HCT116 (cell line): Measurements from ENCODE around the gene HARS2. TPM values are rescaled to one million over a fixed set of nuclear protein-coding genes. Genes with fewer than 3 reads are reported as not detected.
A peak's percentile ranks its signal among the peaks of the same experiment; 100 is the strongest.

Source experiments
- ATAC-seq: fragments of 200-7000 bp; cut with Tn5 transposase; 2 replicates; pipeline ENCODE4 v1.9.1; 2020; ENCODE audit warnings: mild to moderate bottlenecking, moderate library complexity
- BruUV-seq: library from RNA; stranded (reverse); fragments of 400-500 nt; replicated peaks from 2 replicates; lab custom pipeline; 2021; lab: Mats Ljungman, UMichigan
- CTCF ChIA-PET: fragments of 300-600 bp; sonication (Branson Sonifier 250); formaldehyde crosslinking; loops from one replicate; lab custom pipeline; 2021; ENCODE audit warnings: antibody characterized with exemption; lab: Charles Lee
- POLR2A ChIA-PET: fragments of 300-600, 350-600 bp; sonication (Branson Sonifier 250); formaldehyde crosslinking; loops from one replicate; lab custom pipeline; 2021; ENCODE audit warnings: antibody characterized with exemption; lab: Charles Lee
- RAD21 ChIA-PET, 2 experiments: fragments of 300-600 bp; sonication (Branson Sonifier 250); formaldehyde crosslinking; loops; one replicate each; lab custom pipeline; 2023; ENCODE audit warnings: low total read pairs in 2 of 2; ENCODE audit not compliant: uncharacterized antibody in 2 of 2, unreplicated experiment in 2 of 2, low non-redundant PET in 1 of 2; lab: Charles Lee
- DNase-seq: peaks from one replicate; pipeline ENCODE4 v3.0.0-alpha.2; 2010; ENCODE audit warnings: low read depth, low spot score
- H2AFZ ChIP-seq: fragments of 200-600 bp; shearing (Covaris generic), sonication (generic); 2 replicates; pipeline ENCODE4 v1.6.1; 2017; ENCODE audit warnings: low read depth, mixed run types, mixed read lengths, antibody characterized with exemption, low read length; ENCODE audit not compliant: poor library complexity, severe bottlenecking
- H3K27ac ChIP-seq: 2 replicates; pipeline ENCODE4 v1.5.1; 2012; ENCODE audit warnings: low read depth, low read length
- H3K27me3 ChIP-seq: fragments of 200-600 bp; sonication (generic); 2 replicates; pipeline ENCODE4 v1.6.1; 2016; ENCODE audit warnings: mixed run types, low read length, mixed read lengths; ENCODE audit not compliant: insufficient read depth
- H3K36me3 ChIP-seq, 2 experiments: fragments of 200-500 bp in 1 of 2; fragments of 200-600 bp in 1 of 2; sonication (Bioruptor generic) in 1 of 2; sonication (generic) in 1 of 2; 2 replicates each; pipeline versions ENCODE4 v1.5.1 to v1.6.1; 2014 to 2016; ENCODE audit warnings: low read length in 2 of 2, inconsistent platforms in 1 of 2, mixed read lengths in 1 of 2, mixed run types in 1 of 2; ENCODE audit not compliant: insufficient read depth in 2 of 2, control insufficient read depth in 1 of 2
- H3K4me1 ChIP-seq, 2 experiments: fragments of 200-600 bp in 1 of 2; sonication (generic) in 1 of 2; 2 replicates each; pipeline versions ENCODE4 v1.5.1 to v1.6.1; 2012 to 2017; ENCODE audit warnings: low read length in 2 of 2, inconsistent platforms in 1 of 2, mild to moderate bottlenecking in 1 of 2, mixed read lengths in 1 of 2, mixed run types in 1 of 2, moderate library complexity in 1 of 2; ENCODE audit not compliant: insufficient read depth in 2 of 2, control insufficient read depth in 1 of 2
- H3K4me2 ChIP-seq: fragments of 200-600 bp; sonication (generic); 2 replicates; pipeline ENCODE4 v1.6.1; 2017; ENCODE audit warnings: mixed run types, low read length, mixed read lengths
- H3K4me3 ChIP-seq, 2 experiments: fragments of 200-600 bp in 1 of 2; sonication (generic) in 1 of 2; replicated peaks in 1 of 2; 2 replicates each; pipeline ENCODE4 v1.5.1; 2011 to 2016; ENCODE audit warnings: low read length in 2 of 2, control low read depth in 1 of 2, low read depth in 1 of 2, mild to moderate bottlenecking in 1 of 2, mixed read lengths in 1 of 2, mixed run types in 1 of 2
- H3K79me2 ChIP-seq: fragments of 200-600 bp; sonication (generic); 2 replicates; pipeline ENCODE4 v1.6.1; 2017; ENCODE audit warnings: mild to moderate bottlenecking, mixed run types, low read length, moderate library complexity, mixed read lengths; ENCODE audit not compliant: insufficient read depth
- H3K9ac ChIP-seq: fragments of 200-600 bp; sonication (generic); 2 replicates; pipeline ENCODE4 v1.6.1; 2016; ENCODE audit warnings: low read length, mixed read lengths
- H3K9me2 ChIP-seq: fragments of 200-600 bp; sonication (generic), shearing (Covaris generic); 2 replicates; pipeline ENCODE4 v1.6.1; 2017; ENCODE audit warnings: mixed run types, mild to moderate bottlenecking, moderate library complexity; ENCODE audit not compliant: insufficient read depth
- H3K9me3 ChIP-seq, 2 experiments: fragments of 200-500 bp in 1 of 2; fragments of 200-600 bp in 1 of 2; sonication (Bioruptor generic) in 1 of 2; sonication (generic) in 1 of 2; 2 replicates each; pipeline ENCODE4 v1.6.1; 2014 to 2017; ENCODE audit warnings: low read length in 2 of 2, mixed read lengths in 2 of 2, inconsistent platforms in 1 of 2, low read depth in 1 of 2, mild to moderate bottlenecking in 1 of 2, mixed run types in 1 of 2, moderate library complexity in 1 of 2; ENCODE audit not compliant: control insufficient read depth in 1 of 2, insufficient read depth in 1 of 2
- H4K20me1 ChIP-seq: fragments of 200-600 bp; sonication (generic), shearing (Covaris generic); 2 replicates; pipeline ENCODE4 v1.6.1; 2017; ENCODE audit warnings: mixed run types, mild to moderate bottlenecking, moderate library complexity; ENCODE audit not compliant: insufficient read depth
- EGR1 ChIP-seq: IDR thresholded peaks from 2 replicates; pipeline ENCODE4 v1.6.1; 2012; ENCODE audit warnings: low read depth
- POLR2A ChIP-seq: IDR thresholded peaks from 2 replicates; pipeline ENCODE4 v1.7.0; 2011; ENCODE audit warnings: borderline replicate concordance; ENCODE audit not compliant: insufficient read depth, insufficient read length; ENCODE audit errors: extremely low read depth
- SIN3A ChIP-seq: IDR thresholded peaks from 2 replicates; pipeline ENCODE4 v1.6.1; 2012; ENCODE audit warnings: low read depth
- YY1 ChIP-seq: IDR thresholded peaks from 2 replicates; pipeline ENCODE4 v1.6.1; 2011; ENCODE audit warnings: low read length, low read depth, moderate library complexity, mild to moderate bottlenecking; ENCODE audit not compliant: insufficient replicate concordance; ENCODE audit errors: extremely low read depth
- intact Hi-C: fragments of 100-400 bp; cut with micrococcal nuclease; formaldehyde crosslinking; loops from 2 replicates; pipeline ENCODE4 v1.10.0; 2022
- total RNA-seq: library from RNA; stranded (reverse); gene quantifications from one replicate; pipeline ENCODE4 v1.2.1, GENCODE V29; 2021; ENCODE audit not compliant: unreplicated experiment
- TF ChIP-seq, protein P1 (sequence below): IDR thresholded peaks from 2 replicates; pipeline ENCODE4 v1.6.1; 2012; ENCODE audit warnings: low read depth

The HARS2 gene
- total RNA-seq, 1 experiment from 2014 or later = 38.8 TPM

DNA sequence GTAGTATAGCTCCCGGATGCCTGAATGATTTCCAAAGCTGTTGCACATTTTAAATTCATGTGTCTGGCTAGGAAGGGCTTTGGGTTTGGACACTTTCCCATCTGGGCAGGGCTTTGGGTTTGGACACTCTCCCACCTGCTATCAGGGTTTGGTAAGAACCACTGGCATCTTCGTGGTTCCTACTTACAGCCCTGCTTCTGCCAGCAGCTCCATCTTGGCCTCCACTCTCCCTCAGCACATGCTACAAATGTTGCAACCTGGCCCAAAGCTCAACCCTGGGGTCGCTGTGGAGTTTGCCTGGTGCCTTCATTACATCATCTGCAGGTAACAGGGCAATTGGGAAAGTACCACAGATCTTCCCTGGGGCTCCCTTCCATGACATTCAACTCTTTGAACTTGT, 48.5 kb upstream of the HARS2 start:
- H3K27me3 ChIP-seq = no peaks in the 10 kb centered on the region
- TF ChIP-seq SIN3A = no peak
- no peak for TF ChIP-seq YY1
- TF ChIP-seq EGR1 = no peak
- intact Hi-C loops = loop anchor here (10.0 kb wide), 1 partner anchor 388 kb away; no protein-coding TSS in a partner anchor
- no peaks in the 10 kb centered on the region for H4K20me1 ChIP-seq
- H3K9me3 ChIP-seq = no peaks in the 10 kb centered on the region
- H3K4me2 ChIP-seq = no peak overlapping the region
- H3K4me3 ChIP-seq = no peak overlapping the region
- POLR2A ChIA-PET = no interaction called here
- H3K4me1 ChIP-seq = peaks cover 7 to 19% of the 10 kb centered on the region in 2 experiments
- ATAC-seq (no peak), DNase-seq (no peak)
- CTCF ChIA-PET = no interaction called here
- no peaks in the 10 kb centered on the region for H3K9me2 ChIP-seq
- BruUV-seq = no TSS peak
- H2AFZ ChIP-seq = no peak overlapping the region
- RAD21 ChIA-PET = no interaction called here
- H3K79me2 ChIP-seq = peaks cover 39% of the 10 kb centered on the region
- H3K27ac ChIP-seq = no peak overlapping the region
- H3K36me3 ChIP-seq = peaks cover 13 to 29% of the 10 kb centered on the region in 2 experiments
- H3K9ac ChIP-seq = no peak overlapping the region

DNA sequence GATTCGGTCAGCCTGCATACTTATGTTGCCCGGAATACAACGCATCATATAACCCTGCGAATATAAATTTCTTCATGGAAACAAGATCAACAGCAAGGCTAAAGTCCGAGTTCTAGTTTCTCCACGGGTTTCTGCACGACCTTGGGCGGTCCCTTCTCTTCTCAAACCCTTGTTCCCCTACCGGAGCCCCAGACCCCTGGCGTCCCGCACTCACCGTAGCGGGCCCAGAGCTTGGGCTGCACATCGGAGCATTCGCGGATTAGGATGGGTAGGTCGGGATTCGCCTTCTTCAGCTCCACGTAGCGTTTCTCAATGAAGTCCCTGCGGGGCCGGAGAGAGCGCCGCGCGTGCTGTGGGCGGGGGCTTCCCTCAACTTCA, 44.2 kb upstream of the HARS2 start:
- RAD21 ChIA-PET = interaction anchor here in 1 of 2 experiments (0.7 kb wide), 1 partner anchor 64 kb away, joined by 4 read pairs; no protein-coding TSS in a partner anchor
- Histone ChIP-seq H3K4me3 (peak overlapping the region; percentile 84 to 86), H3K79me2 (peaks cover 55% of the 10 kb centered on the region), H3K4me2 (peak overlapping the region; percentile 81), H3K27me3 (no peaks in the 10 kb centered on the region), H3K27ac (peak overlapping the region; percentile 53), H3K9me3 (no peaks in the 10 kb centered on the region), H4K20me1 (no peaks in the 10 kb centered on the region), H3K36me3 (peaks cover 30 to 44% of the 10 kb centered on the region in 2 experiments), H3K4me1 (peaks cover 6 to 11% of the 10 kb centered on the region in 2 experiments), H3K9ac (peak overlapping the region; percentile 86), H2AFZ (no peak overlapping the region), H3K9me2 (no peaks in the 10 kb centered on the region)
- ATAC-seq (peak; percentile 24), DNase-seq (no peak)
- no peak for TF ChIP-seq POLR2A
- TF ChIP-seq, protein P1, sequence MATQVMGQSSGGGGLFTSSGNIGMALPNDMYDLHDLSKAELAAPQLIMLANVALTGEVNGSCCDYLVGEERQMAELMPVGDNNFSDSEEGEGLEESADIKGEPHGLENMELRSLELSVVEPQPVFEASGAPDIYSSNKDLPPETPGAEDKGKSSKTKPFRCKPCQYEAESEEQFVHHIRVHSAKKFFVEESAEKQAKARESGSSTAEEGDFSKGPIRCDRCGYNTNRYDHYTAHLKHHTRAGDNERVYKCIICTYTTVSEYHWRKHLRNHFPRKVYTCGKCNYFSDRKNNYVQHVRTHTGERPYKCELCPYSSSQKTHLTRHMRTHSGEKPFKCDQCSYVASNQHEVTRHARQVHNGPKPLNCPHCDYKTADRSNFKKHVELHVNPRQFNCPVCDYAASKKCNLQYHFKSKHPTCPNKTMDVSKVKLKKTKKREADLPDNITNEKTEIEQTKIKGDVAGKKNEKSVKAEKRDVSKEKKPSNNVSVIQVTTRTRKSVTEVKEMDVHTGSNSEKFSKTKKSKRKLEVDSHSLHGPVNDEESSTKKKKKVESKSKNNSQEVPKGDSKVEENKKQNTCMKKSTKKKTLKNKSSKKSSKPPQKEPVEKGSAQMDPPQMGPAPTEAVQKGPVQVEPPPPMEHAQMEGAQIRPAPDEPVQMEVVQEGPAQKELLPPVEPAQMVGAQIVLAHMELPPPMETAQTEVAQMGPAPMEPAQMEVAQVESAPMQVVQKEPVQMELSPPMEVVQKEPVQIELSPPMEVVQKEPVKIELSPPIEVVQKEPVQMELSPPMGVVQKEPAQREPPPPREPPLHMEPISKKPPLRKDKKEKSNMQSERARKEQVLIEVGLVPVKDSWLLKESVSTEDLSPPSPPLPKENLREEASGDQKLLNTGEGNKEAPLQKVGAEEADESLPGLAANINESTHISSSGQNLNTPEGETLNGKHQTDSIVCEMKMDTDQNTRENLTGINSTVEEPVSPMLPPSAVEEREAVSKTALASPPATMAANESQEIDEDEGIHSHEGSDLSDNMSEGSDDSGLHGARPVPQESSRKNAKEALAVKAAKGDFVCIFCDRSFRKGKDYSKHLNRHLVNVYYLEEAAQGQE = no peak
- BruUV-seq = no TSS peak
- POLR2A ChIA-PET = interaction anchor here (0.5 to 1.4 kb wide), 15 partner anchors 8 to 302 kb away, joined by 3 to 17 read pairs (median 4); partner anchors contain the start of genes HARS1, HARS2, HBEGF and SRA1
- CTCF ChIA-PET = interaction anchor here (1.0 to 1.3 kb wide), 4 partner anchors 8 to 300 kb away, joined by 3 to 8 read pairs (median 6); partner anchors contain the start of genes HBEGF and TMCO6
- intact Hi-C loops = loop anchor here (1.0 to 10.0 kb wide), 3 partner anchors 17 to 392 kb away; partner anchors contain the start of gene WDR55
